ENCODE measurements around the gene CFAP74.
A peak's percentile ranks its signal among the peaks of the same experiment; 100 is the strongest.

Gene CFAP74

DNA sequence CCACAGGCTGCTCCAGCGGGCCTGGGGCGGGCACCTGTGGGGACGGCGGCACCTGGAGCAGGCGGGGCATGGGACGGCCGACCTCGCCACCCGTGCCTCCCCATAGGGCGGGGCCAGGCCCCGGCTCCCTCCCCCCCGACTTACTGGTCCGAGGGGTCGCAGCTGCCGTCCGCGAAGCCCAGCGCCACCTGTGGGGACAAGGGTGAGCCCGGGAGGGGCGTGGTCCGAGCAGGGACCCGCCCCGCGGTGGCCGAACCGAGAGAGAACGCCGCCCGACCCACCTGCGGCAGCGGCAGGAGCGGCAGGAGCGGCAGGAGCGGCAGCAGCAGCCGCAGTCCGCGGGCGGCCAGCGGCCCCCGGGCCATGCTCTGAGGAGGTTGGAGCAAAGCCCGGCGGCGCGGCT lies 84.7 kb downstream of the CFAP74 start, which contains the start of gene TMEM52:
TMEM52 (minus strand) TSS at position 379 of the 403 bp plus-strand sequence; CDS start at position 365, 14 bp downstream.
- no peak for DNase-seq (ENCODE audit: extremely low read depth in 1 of 2, low read depth in 1 of 2)

DNA sequence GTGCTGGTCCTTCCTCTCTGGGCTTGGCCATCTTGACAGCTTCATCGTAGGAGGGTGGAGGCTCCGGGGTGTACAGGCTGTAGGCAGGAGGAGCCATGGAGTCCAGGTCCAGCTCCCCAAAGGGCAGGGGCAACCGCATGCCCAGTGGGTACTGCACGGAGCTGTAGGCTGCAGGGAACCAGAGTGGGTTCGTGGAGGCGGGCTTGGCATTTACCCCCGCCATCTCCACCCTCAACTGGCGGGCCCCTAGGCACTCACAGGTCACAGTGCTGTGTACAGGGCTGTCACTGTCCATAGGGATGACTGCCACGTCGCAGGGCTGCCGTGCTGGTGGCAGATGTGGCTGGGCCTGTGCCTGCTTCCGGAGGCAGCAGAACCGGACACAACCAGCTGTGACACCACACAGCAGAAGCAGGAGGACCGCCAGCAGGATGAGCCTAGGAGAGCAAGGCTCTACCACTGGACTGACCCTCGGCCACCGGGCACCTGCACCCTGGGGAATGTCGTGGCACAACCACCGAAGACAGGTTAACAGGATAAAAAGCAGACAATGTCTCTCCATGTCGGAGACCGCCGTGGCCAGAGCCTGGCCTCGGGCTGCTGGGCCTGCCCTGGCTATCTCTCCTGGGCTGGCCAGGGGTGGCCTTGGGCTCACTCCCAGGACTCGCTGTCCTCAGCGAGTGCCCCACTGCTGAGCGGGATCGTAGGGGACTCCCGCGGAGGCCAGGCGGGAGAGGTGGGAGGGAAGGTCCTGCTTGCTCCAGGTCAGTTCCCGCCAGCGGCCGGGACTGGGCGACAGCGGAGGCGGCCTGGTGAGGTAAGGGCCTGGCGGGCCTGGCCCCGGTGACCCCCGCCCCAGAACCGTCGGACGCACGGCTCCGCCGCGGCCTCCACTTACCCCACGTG lies 85.3 kb downstream of the CFAP74 start:
- no peak for DNase-seq (ENCODE audit: extremely low read depth in 1 of 2, low read depth in 1 of 2)

DNA sequence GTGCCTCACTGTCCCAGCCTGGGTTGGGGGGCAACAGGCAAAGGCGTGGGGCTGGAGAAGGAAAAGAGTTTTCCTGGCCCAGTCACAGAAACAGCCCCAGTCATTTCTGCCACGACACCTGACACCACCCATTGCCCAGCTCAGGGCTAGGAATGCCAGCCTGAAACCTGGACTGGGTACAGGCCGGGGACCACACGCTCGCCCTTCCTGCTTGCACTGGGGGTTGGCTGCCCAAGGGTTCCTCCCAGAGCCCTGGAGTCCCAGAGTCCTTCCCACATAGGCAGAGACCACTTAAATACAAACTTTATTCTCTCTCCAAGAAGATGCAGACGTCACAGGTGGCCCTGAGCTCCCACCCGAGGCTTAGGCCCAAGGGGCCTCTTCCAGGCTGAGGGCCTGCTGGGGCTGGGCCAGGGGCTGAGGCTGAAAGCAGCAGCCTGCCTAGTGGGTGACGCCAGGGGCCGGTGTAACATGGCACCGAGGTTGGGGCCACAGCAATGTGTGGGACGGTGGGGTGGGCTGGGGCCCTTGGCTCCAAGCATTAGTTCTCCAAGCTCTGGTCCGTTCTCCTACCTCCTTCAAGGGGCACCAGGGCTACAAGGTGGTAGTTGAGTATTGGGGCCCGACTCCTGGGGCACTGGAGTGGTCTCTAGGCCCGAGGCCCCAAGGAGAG lies 86.1 kb downstream of the CFAP74 start:
- no peak for DNase-seq (ENCODE audit: extremely low read depth in 1 of 2, low read depth in 1 of 2)

DNA sequence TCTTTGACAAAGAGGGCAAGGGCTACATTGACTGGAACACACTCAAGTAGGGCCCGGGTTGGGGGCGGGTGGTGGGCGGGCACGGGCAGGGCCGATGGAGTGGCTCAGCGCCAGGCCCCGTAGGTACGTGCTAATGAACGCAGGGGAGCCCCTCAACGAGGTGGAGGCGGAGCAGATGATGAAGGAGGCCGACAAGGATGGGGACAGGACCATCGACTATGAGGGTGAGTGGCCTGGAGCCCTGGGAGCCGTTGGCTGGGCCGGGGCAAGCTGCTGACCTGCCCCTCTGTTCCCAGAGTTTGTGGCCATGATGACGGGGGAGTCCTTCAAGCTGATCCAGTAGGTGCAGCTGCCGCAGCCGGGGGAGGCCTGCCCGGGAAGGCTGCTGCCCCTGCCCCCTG lies 86.7 kb downstream of the CFAP74 start:
- DNase-seq (ENCODE audit: extremely low read depth in 1 of 2, low read depth in 1 of 2) = no peak

DNA sequence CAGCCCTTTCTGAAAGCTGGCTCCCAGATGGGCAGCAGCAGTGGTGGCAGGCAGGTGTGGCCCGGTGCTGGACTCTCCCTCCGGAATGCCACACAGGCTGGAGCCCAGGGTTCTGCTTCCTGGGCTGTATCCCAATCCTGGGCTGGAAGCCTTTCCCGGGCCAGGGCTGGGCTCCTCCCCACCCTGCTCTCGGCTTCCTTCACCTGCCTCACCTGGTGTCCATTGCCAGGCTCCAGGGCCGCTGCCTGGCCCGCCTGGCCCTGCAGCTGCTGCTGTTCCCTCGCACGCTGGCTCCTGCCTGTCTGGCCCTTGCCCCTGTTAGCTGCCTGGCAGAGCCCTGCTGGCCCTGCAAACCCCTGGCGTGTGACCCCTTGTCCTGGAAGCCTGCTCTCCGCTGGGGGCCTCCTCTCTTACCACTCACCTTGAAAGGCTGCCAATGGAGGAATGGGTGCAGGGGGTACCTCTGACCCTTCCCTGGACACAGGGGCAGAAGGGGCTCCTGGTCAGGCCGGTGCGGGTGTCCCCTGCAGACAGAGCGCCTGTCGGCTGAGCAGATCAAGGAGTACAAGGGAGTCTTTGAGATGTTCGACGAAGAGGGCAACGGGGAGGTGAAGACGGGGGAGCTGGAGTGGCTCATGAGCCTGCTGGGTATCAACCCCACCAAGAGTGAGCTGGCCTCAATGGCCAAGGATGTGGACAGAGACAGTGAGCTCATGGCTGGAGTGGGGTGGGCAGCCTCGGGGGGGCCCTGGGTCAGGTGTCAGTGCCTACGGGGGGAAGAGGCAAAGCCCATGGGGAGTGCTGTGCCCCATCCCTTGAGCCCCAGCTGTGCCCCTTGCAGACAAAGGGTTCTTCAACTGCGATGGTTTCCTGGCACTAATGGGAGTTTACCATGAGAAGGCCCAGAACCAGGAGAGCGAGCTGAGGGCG lies 87.4 kb downstream of the CFAP74 start:
- DNase-seq (ENCODE audit: extremely low read depth in 1 of 2, low read depth in 1 of 2) = no peak

DNA sequence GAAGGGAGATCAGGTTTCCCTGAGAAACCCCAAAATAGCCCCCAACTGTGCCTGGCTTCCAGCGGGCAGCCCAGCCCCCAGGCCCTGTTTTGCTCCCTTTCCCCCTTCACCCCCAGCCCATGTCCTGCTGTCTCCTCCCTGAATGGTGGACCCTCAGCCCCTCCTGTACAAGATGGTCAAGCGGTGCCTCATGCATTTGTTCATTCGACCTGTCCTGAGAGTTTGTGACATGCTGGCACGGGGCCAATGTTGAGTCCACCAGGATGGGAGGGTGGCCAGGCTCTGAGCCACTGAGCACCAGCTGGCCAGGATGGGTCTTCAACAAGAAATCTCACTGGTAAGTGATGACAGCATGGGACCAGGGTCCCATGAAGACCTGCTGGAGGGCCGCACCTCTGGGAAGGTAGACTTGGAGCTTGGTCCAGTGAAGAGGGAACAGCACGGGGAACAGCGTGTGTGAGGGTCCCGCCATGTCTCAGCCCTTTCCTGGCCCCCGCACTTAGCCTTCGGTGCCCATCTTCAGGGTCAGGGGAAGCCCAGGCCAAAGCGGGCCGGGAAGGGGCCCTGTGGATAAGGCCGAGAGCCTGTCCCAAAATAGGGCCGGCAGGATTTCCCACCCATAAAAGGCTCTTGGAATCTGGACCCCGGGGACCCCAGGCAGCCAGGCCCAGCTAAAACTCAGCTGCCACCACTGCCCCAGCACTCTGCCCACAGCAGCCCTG lies 88.5 kb downstream of the CFAP74 start, which contains the start of gene CALML6:
CALML6 (plus strand) TSS at position 290 of the 722 bp plus-strand sequence; CDS start at position 311, 21 bp downstream.
- DNase-seq (ENCODE audit: extremely low read depth in 1 of 2, low read depth in 1 of 2) = no peak

DNA sequence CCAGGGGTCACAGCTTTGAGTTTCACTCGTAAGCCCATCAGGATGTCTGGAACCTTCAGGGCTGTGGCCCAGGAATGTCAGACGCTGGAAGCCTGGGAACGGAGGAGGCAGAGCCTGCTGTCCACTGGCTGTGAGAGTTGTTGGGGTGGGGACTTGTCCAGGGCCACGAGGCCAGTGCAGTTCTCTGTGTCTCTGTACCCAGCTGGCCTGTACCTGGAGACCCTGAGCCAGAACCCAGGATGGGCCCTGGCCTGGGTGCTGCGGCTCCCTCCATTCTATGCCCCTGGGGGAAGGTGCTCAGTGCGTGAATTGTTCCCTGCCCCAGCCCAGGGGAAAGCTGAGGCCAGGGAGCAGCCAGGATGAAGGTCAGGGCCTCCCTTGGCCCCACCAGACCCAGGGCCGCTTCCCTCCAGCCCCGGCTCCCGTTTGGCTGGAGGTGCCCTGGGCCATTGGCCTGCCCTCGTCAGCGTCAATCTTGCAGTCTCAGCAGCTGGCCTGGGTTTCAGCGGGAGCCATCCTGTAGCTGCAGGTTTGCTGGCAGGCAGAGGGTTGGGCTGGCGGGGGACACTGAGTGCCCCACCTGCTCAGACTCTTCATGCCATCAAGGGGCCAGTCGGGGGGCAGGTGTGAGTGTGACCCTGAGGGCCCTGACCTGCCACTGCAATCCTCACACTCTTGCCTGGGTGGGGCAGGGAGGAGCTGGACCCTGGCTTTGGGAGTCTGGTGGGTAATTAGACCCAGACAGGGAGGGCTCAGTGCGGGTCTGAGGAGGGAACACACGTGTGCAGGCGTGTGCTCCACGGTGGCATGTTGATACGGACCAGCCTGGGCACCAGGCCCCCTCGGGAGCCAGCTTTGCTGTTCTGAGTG lies 89.2 kb downstream of the CFAP74 start:
- DNase-seq (ENCODE audit: extremely low read depth in 1 of 2, low read depth in 1 of 2) = no peak

DNA sequence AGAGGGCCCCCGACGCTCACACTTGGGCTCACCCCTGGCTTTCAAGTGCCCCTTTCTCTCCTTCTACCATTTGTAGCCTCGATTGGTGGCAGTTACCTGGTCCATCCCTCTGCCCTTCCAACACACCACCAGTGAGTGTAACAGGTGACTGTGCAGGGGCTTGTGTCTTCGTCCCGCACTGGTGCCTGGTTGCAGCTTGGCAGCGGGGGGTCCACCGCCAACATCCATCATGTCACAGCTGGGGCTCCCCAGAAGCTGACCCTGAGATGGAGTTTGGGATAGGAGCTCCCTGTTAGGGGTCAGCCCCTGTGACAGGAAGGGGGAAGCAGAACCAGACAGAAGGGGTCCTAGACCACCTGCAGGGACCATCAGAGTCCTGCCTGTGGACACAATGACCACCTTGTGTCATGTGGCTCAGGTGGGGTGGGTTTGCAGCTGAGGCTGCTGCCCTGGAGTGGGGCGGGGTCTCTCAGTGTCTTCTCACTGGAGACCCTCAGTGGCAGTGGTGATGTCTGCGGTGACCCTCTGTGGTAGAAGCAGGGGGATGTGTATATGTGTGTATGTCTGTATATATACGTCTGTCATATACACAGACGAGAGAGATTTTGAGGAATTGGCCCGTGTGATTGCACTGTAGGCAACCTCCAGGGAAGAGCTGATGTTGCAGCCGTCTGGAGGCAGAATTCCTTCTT lies 92.1 kb downstream of the CFAP74 start:
- DNase-seq (ENCODE audit: extremely low read depth in 1 of 2, low read depth in 1 of 2) = no peak

DNA sequence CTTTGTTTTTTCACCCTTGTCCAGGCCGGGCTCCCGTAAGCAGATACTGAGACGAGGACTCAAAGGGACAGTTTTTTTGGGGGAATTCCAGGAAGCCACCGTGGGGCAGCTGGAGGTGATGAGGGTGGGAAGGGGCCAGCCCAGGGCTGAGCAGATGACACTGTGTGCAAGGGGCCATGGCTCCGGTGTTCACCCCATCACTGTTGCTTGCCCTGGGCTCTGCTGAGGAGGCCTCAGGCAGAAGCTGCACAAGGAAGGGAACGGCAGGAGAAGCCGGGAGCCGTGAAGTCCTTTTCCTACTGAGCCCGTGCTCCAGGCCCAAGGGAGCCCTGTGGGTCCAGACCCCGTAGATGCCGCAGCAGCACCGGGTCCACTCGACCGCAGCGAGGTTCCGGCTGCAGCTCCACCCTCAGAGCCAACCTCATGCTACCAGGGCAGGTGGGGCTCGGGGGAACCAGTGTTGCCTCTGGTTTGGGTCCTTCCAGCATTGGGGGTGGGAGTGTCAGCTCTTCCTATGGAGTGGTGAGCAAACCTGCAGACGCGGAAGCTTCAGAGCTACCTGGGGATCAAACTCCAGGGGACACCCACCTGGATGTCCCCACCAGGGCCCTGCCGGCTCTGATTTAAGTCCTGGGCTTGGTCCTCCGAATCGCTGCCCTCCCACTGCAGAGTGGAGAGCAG lies 92.8 kb downstream of the CFAP74 start:
- DNase-seq (ENCODE audit: extremely low read depth in 1 of 2, low read depth in 1 of 2) = no peak

DNA sequence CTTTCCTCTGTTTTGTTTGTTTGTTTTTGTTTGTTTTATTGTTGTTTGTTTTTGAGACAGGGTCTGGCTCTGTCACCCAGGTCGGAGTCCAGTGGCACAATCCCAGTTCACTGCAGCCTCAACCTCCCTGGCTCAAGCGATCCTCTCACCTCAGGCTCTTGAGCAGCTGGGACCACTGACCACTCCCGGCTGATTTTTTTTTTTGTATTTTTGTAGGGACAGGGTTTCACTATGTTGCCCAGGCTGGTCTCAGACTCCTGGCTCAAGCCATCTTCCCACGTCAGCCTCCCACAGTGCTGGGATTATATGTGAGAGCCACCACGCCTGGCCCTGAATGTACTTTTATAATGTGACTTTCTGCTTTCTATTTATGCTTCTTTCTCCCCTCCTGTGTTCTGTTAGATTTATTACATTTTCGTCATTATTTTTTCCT lies 93.5 kb downstream of the CFAP74 start:
- no peak for DNase-seq (ENCODE audit: extremely low read depth in 1 of 2, low read depth in 1 of 2)

DNA sequence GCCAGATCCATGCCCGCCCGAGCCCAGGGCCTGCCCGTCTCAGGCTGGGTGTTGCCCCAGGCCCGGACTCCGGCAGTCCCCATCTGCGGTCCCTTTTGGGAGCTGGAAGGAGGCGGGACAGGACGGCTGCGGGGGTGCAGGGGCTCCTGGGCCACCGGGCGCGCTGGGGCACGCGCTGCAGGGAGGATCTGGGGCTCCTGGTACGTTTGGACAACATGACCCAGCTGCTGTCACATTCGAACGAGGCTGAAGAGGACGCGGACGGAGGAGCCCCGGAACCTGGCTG lies 95.1 kb downstream of the CFAP74 start:
- no peak for DNase-seq (ENCODE audit: extremely low read depth in 1 of 2, low read depth in 1 of 2)

DNA sequence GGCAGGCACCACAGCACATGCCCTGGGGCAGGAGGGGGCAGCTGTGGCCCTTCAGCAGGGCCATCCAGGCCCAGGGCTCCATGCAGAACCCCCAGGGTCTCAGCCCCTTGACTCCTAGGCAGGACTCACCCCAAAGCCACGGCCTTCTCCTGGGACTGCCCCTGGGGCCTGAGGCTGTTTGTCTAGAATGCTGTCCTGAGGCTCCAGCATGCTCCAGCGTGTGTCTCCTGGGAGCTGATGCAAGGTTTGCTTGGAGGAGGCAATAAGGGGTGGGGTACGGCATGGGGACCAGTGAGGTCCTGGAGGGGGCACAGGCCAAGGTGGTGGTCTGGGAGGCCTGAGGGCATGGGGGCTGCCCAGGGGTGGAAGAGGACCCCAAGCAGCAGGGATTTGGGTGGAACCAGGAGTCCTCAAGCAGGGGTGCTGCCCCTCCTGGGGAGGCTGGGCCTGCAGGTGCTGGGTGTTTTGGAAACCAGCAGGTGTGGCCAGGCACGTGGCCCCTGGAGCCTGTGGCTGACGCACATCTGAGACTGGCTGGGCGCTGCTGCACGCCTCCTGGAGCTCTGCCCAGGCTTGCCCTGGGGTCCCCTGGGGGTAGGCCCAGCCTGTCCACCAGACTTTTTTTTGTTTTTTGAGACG lies 96.4 kb downstream of the CFAP74 start:
- DNase-seq (ENCODE audit: extremely low read depth in 1 of 2, low read depth in 1 of 2) = no peak

DNA sequence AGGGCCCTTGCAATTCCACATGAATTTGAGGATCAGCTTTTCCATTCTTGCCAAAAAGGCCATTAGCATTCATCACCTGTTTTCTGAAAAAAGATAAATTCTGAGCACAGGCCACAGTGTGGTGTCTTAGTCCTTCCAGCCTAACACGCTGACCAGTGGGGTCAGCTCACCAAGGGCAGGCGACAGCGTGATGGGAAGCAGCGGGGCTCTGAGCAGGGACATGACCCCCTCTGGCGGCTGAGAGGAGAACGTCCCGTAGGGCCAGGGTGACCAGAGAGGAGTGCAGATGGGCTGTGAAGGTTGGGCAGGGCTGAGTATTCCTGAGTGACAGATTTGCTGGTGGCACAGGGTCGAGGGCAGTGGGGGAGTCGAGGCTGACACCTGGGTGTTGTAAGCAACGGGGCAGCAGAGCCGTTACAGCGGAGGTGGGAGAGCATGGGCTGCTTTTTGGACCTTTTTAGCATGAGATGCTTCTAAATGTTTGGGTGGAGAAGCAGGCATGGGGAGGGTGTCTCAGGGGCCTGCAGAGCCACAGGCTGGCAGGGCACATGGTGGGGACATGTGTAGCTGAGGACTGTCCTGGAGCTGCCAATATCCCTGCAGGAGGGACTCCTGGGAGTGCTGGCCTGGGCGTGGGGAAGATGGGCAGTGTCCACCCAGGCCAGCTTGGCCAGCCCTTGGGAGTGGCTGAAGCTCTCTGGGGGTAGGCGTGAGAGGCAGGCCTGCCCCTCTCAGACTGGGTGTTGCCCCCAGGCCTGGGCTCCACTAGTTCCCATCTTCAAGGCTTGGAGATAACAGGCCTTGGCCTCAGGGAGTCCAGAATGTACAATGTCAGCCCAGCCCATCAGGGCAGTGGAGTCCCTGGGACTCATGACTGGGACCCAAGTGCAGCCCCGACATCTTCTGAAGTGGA lies 97.1 kb downstream of the CFAP74 start:
- DNase-seq (ENCODE audit: extremely low read depth in 1 of 2, low read depth in 1 of 2) = peak; percentile 37 to 62

DNA sequence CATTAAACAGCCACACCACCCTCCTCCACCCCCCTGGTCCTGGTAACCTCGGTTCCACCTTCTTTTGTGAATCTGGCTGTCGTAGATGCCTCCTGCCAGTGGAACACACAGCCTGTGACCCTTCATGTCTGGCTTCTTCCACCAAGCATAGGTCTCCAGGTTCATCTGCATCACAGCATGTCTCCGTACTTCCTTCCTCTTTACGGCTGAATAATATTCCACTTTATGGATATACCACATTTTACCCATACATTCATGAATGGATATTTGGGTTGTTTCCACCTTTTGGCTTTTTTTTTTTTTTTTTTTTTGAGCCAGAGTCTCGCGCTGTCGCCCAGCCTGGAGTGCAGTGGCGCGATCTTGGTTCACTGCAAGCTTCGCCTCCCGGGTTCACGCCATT lies 100.4 kb downstream of the CFAP74 start:
- DNase-seq (ENCODE audit: extremely low read depth in 1 of 2, low read depth in 1 of 2) = no peak

DNA sequence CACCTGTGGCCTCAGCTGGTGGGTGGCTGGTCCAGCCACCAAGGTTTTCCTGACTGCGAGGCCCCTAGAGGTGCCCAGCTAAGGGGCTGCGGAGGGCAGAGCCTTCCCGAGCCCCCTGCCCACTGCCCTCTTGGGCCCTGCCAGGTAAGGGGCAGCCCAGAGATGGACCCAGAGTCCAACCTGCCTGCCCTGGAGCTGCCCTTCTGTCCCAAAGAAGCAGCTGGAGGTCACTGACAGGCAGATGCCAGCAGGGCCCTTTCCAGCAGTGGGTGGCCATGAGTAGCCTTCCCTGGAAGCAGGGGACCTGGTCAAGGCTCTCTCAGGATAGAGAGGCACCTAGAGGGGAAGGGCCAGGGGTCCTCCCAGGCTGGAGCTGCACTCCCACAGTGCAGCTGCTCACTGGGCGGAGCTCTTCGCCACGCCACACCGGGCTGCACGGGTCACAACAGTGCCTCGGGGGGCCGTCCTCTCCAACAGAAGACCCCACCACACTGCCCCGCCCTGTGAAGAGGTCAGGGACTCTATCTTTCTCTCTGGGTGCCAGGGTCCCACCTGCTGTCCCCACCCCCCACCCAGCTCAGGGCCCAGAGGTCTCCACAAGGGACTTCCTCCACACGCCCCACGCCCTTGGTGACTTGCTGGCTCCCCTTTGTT lies 101.8 kb downstream of the CFAP74 start:
- no peak for DNase-seq (ENCODE audit: extremely low read depth in 1 of 2, low read depth in 1 of 2)

DNA sequence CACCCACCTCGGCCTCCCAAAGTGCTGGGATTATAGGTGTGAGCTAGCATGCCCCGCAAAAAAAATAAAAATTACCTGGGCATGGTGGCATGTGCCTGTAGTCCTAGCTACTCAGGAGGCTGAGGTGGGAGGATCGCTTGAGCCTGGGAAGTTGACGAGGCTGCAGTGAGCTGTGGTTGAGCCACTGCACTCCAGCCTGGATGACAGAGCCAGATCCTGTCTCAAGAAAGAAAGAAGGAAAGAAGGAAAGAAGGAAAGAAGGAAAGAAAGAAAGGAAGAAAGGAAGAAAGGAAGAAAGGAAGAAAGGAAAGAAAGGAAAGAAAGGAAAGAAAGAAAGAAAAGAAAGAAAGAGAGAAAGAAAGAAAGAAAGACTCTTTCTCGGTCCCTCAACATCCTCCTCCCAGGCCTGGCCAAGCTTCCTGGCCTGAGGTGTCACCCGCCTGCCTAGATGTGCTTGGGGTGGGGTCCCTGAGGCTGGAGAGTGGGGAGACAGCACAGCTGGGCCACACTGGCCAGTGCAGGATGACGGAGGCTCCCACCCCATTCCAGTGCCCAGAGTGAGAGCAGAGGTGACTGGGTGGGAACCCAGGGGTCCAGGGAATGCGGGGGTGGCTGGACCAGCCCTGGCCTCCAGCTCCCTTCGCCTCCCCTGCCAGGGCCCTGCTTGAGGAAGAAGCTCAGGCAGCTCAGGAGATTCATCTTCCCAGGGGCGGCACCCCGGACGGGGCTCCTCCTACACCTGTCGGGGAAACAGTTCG lies 102.5 kb downstream of the CFAP74 start:
- no peak for DNase-seq (ENCODE audit: extremely low read depth in 1 of 2, low read depth in 1 of 2)

Data from stimulated activated CD8-positive, alpha-beta memory T cell treated with anti-CD3 and anti-CD28 coated beads, Interleukin-7, amount 100 ng/mL, for 48 hours (primary cell).